Stimulated activated CD8-positive, alpha-beta memory T cell treated with anti-CD3 and anti-CD28 coated beads, Interleukin-7, amount 100 ng/mL, for 1 hour (primary cell): Measurements from ENCODE around the gene ANKLE1.
"Not testable (repeated sequence)": the region's sequence is repeated elsewhere in the genome, so short reads cannot be mapped to it uniquely, and the experiment has no call there.

Experiments used
- DNase-seq, 2 donors: peaks; one replicate each; pipeline ENCODE4 v3.0.0-alpha.2; 2020; ENCODE audit warnings: low read depth in 2 of 2

The ANKLE1 gene

GRCh38 chr19:17282488-17283125, 906 bp downstream of the ANKLE1 start:
- peak; percentile 54 to 70 for DNase-seq

- DNase-seq: no peak
Observed at GRCh38 chr19:17283504-17283996, 1.8 kb downstream of the ANKLE1 start.

GRCh38 chr19:17285415-17286135, 3.9 kb downstream of the ANKLE1 start:
- no peak for DNase-seq

GRCh38 chr19:17286263-17286662, 4.6 kb downstream of the ANKLE1 start:
- DNase-seq: no peak

GRCh38 chr19:17286752-17287151, 5.1 kb downstream of the ANKLE1 start:
- no peak for DNase-seq

- DNase-seq: no peak
Observed at GRCh38 chr19:17289489-17289888, 7.8 kb downstream of the ANKLE1 start.

GRCh38 chr19:17292301-17293074, 10.8 kb downstream of the ANKLE1 start:
- DNase-seq: peak; percentile 59 to 64

GRCh38 chr19:17293605-17294004, 11.9 kb downstream of the ANKLE1 start:
- DNase-seq: no peak

- no peak for DNase-seq
Observed at GRCh38 chr19:17294051-17294891, 12.6 kb downstream of the ANKLE1 start.

- DNase-seq: not testable (repeated sequence)
Observed at GRCh38 chr19:17295551-17295950, 13.8 kb downstream of the ANKLE1 start.

GRCh38 chr19:17296273-17296672, 14.6 kb downstream of the ANKLE1 start:
- DNase-seq: no peak

GRCh38 chr19:17296976-17297375, 15.3 kb downstream of the ANKLE1 start:
- no peak for DNase-seq

GRCh38 chr19:17300992-17301619, 19.4 kb downstream of the ANKLE1 start:
- no peak for DNase-seq

GRCh38 chr19:17302391-17303166, 20.9 kb downstream of the ANKLE1 start:
- no peak for DNase-seq

- peak; percentile 82 to 89 for DNase-seq
Observed at GRCh38 chr19:17303167-17303939, 21.7 kb downstream of the ANKLE1 start, which contains the start of gene ABHD8. Gene ABHD8 (minus strand): TSS chr19:17303425. CDS start chr19:17301616, 1,809 bp downstream.

GRCh38 chr19:17303940-17304267, 22.2 kb downstream of the ANKLE1 start:
- DNase-seq: no peak

GRCh38 chr19:17304386-17305215, 22.9 kb downstream of the ANKLE1 start:
- no peak for DNase-seq

GRCh38 chr19:17305216-17305516, 23.5 kb downstream of the ANKLE1 start:
- DNase-seq: no peak
